ENCODE measurements around the gene DNLZ.

Gene DNLZ

DNA sequence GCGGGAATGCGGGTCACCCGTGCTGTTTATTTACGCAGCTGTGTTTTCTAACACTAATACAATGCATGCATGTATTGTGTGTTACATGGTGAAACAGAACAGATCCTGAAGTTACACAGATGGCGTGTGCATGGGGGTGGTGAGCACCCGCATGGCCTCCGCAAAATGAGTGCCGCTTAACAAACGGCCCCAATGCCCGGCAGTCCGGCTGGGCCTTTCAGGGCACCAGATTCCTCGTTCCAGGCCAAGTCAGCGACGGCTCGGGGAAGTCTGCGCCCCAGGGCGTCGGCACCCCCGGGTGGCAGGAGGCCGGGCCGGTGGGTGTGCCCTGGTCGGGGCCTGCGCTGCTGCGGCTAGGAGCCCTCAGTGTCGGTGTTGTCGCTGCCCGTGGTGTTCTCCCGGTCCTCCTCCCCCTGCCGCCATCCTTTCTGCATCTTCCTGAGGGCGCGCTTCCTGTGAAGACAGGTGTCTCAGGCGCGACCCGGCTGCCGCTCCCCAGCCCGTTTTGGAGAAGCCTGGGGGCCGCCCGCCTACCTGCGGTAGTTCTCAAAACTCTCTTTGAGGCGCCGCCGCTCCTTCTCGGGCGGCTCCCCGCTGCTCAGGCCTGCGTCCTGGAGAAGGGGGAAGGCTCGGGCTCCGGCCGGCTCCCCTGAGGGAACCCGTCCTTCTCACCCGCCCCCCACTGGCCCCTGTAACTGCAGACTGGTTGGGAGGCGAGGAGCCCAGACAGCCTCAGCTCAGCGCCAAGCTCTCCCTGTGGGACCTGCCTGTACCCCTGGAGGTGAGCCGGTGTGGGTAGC, 605 bp upstream of the DNLZ start (continued):
- TF ChIP-seq ZNF248 (tag by site-specific recombination; IDR thresholded peaks at IDR 0.05), result no peak
- TF ChIP-seq ZNF335 (tag by site-specific recombination; conservative IDR thresholded peaks at IDR 0.05), result no peak
- no peak for TF ChIP-seq ZNF302 (tag by site-specific recombination; IDR thresholded peaks at IDR 0.05; ENCODE audit: low read depth)
- TF ChIP-seq ZNF239 (tag by site-specific recombination; IDR thresholded peaks at IDR 0.05), result no peak
- TF ChIP-seq ZNF354C (tag by site-specific recombination; IDR thresholded peaks at IDR 0.05; ENCODE audit: borderline replicate concordance, low read depth), result no peak
- TF ChIP-seq ZBTB20 (tag by site-specific recombination; IDR thresholded peaks at IDR 0.05), result no peak; the same call in 1 of the 2 replicates
- no peak for TF ChIP-seq ZNF24 (tag by site-specific recombination; IDR thresholded peaks at IDR 0.05)
- no peak for TF ChIP-seq ZNF654 (tag by site-specific recombination; IDR thresholded peaks at IDR 0.05; ENCODE audit: low read depth)
- TF ChIP-seq, protein P1, sequence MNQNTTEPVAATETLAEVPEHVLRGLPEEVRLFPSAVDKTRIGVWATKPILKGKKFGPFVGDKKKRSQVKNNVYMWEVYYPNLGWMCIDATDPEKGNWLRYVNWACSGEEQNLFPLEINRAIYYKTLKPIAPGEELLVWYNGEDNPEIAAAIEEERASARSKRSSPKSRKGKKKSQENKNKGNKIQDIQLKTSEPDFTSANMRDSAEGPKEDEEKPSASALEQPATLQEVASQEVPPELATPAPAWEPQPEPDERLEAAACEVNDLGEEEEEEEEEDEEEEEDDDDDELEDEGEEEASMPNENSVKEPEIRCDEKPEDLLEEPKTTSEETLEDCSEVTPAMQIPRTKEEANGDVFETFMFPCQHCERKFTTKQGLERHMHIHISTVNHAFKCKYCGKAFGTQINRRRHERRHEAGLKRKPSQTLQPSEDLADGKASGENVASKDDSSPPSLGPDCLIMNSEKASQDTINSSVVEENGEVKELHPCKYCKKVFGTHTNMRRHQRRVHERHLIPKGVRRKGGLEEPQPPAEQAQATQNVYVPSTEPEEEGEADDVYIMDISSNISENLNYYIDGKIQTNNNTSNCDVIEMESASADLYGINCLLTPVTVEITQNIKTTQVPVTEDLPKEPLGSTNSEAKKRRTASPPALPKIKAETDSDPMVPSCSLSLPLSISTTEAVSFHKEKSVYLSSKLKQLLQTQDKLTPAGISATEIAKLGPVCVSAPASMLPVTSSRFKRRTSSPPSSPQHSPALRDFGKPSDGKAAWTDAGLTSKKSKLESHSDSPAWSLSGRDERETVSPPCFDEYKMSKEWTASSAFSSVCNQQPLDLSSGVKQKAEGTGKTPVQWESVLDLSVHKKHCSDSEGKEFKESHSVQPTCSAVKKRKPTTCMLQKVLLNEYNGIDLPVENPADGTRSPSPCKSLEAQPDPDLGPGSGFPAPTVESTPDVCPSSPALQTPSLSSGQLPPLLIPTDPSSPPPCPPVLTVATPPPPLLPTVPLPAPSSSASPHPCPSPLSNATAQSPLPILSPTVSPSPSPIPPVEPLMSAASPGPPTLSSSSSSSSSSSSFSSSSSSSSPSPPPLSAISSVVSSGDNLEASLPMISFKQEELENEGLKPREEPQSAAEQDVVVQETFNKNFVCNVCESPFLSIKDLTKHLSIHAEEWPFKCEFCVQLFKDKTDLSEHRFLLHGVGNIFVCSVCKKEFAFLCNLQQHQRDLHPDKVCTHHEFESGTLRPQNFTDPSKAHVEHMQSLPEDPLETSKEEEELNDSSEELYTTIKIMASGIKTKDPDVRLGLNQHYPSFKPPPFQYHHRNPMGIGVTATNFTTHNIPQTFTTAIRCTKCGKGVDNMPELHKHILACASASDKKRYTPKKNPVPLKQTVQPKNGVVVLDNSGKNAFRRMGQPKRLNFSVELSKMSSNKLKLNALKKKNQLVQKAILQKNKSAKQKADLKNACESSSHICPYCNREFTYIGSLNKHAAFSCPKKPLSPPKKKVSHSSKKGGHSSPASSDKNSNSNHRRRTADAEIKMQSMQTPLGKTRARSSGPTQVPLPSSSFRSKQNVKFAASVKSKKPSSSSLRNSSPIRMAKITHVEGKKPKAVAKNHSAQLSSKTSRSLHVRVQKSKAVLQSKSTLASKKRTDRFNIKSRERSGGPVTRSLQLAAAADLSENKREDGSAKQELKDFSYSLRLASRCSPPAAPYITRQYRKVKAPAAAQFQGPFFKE (tag by site-specific recombination; IDR thresholded peaks at IDR 0.05; ENCODE audit: borderline replicate concordance), result peak; percentile 67; the same call in 1 of the 2 replicates
- TF ChIP-seq, protein P2, sequence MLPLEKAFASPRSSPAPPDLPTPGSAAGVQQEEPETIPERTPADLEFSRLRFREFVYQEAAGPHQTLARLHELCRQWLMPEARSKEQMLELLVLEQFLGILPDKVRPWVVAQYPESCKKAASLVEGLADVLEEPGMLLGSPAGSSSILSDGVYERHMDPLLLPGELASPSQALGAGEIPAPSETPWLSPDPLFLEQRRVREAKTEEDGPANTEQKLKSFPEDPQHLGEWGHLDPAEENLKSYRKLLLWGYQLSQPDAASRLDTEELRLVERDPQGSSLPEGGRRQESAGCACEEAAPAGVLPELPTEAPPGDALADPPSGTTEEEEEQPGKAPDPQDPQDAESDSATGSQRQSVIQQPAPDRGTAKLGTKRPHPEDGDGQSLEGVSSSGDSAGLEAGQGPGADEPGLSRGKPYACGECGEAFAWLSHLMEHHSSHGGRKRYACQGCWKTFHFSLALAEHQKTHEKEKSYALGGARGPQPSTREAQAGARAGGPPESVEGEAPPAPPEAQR (tag by site-specific recombination; IDR thresholded peaks at IDR 0.05), result no peak
- TF ChIP-seq, protein P3, sequence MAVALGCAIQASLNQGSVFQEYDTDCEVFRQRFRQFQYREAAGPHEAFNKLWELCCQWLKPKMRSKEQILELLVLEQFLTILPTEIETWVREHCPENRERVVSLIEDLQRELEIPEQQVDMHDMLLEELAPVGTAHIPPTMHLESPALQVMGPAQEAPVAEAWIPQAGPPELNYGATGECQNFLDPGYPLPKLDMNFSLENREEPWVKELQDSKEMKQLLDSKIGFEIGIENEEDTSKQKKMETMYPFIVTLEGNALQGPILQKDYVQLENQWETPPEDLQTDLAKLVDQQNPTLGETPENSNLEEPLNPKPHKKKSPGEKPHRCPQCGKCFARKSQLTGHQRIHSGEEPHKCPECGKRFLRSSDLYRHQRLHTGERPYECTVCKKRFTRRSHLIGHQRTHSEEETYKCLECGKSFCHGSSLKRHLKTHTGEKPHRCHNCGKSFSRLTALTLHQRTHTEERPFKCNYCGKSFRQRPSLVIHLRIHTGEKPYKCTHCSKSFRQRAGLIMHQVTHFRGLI (tag by site-specific recombination; IDR thresholded peaks at IDR 0.05), result no peak
- TF ChIP-seq ZNF747 (tag by site-specific recombination; IDR thresholded peaks at IDR 0.05), result no peak
- TF ChIP-seq ZXDB (tag by site-specific recombination; IDR thresholded peaks at IDR 0.05), result no peak
- TF ChIP-seq SCRT2 (tag by site-specific recombination; IDR thresholded peaks at IDR 0.05), result no peak
- no peak for TF ChIP-seq ZBTB48 (tag by site-specific recombination; IDR thresholded peaks at IDR 0.05)
- TF ChIP-seq KLF7 (tag by site-specific recombination; IDR thresholded peaks at IDR 0.05; ENCODE audit: borderline replicate concordance), result no peak
- no peak for TF ChIP-seq ZNF660 (tag by site-specific recombination; IDR thresholded peaks at IDR 0.05)
- TF ChIP-seq FEZF1 (tag by site-specific recombination; IDR thresholded peaks at IDR 0.05), result no peak
- no peak for TF ChIP-seq ZNF664 (tag by site-specific recombination; IDR thresholded peaks at IDR 0.05)
- no peak for TF ChIP-seq GLIS2 (tag by site-specific recombination; IDR thresholded peaks at IDR 0.05)
- no peak for TF ChIP-seq ZSCAN30 (tag by site-specific recombination; IDR thresholded peaks at IDR 0.05)
- TF ChIP-seq ZNF791 (tag by site-specific recombination; IDR thresholded peaks at IDR 0.05), result no peak
- TF ChIP-seq GLI2 (tag by site-specific recombination; IDR thresholded peaks at IDR 0.05; ENCODE audit: borderline replicate concordance, low read depth), result no peak
- TF ChIP-seq ZNF423 (tag by site-specific recombination; IDR thresholded peaks at IDR 0.05), result peak; percentile 84; the same call in 1 of the 2 replicates
- TF ChIP-seq, protein P4, sequence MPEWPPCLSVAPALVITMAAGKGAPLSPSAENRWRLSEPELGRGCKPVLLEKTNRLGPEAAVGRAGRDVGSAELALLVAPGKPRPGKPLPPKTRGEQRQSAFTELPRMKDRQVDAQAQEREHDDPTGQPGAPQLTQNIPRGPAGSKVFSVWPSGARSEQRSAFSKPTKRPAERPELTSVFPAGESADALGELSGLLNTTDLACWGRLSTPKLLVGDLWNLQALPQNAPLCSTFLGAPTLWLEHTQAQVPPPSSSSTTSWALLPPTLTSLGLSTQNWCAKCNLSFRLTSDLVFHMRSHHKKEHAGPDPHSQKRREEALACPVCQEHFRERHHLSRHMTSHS (tag by site-specific recombination; IDR thresholded peaks at IDR 0.05), result no peak
- TF ChIP-seq ZNF311 (tag by site-specific recombination; IDR thresholded peaks at IDR 0.05; ENCODE audit: borderline replicate concordance), result no peak
- TF ChIP-seq ZNF223 (tag by site-specific recombination; IDR thresholded peaks at IDR 0.05), result no peak
- TF ChIP-seq ZNF404 (tag by site-specific recombination; IDR thresholded peaks at IDR 0.05), result no peak
